HG02678 (cell line): ENCODE data around the gene PIP4K2B.

Source experiments
- ATAC-seq: cut with Tn5 transposase; IDR thresholded peaks from one replicate; pipeline ENCODE4 v1.9.1; 2021; ENCODE audit warnings: mild to moderate bottlenecking, moderate library complexity; ENCODE audit not compliant: unreplicated experiment

The PIP4K2B gene

DNA sequence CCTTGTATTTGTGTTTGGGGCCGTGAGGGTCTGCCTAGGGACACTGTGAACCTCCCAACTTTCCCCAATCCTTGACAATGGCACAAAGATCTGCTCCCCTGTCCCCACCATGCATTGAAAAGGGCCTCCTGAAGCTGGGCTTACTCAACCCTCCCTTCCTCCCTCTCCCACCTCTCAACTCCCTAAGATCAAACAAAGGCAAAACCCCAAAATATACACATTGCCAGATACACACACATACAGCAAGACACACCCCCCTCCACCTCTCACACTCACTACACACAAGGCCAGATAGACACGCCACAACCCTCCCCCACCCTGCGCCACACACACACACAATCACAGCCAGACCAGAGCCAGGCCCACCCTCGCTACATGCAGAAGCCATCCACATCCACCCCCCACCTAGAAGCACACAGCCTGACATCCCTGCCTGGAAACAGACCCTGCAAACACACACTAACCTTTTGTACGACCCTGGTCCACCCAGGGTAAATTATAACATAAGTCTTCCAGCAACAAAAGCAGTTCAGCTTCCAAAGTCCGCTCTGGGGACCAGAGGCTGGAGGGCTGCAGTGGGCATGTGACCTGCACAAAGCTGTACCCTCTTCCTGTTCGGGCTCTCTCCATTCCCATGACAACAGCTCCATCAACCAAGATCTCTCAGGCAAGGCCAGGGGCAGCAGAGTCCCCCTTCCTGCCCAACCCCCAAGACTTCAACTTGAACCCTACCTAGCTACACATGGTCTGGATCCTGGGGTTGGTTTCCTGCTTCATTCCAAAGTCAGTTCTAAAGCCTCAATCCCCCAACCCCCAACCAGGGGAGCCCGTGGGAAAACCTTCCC is 53.1 kb downstream of the PIP4K2B start:
- ATAC-seq: no peak

DNA sequence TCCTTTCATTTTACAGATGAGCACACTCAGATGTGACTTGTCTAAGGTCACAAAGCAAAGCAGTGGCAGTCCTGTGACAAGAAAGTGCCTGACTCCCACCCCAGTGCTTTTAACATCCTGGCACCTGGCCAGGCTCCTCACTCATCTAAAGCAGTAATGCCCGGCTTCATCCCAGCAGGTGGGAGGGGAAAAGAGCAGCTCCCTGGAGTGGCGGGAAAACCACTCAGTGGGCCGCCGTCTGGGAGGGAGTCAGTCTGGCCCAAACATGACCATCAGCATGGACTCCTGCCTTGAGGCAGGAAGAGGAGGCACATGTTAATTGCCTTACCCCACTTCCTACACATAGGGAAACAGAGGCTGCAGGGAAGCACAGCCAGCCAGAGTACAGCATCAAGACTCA is 53.8 kb downstream of the PIP4K2B start:
- no peak for ATAC-seq

DNA sequence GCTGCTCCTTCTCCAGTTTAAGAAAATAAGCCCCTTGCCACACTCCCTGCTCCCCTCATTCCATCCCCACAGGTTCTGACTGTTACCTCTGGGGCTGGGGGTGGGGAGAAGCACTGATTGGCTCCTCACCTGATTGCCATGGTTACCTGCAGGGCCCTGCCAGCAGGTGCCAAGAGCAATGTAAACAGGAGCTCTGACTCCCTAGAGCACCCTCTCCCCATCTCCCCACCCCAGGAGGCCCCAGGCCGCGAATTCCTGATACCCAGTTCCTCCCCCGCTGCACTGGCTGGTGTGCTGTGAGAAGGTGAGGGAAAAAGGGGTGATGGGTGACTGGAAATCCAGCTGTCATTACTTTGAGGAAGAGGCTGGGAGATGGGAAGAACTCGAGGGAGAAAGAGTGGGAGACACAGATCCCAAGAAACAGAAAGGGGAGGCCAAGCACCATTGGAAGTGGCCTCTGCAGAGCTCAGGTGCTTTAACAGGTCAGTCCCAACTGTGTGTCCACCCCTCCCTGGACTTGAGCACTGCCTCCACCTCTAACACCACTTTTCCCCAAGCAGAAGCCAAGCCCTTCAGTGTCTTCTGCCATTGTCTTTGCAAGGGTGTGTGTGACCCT is 55.7 kb downstream of the PIP4K2B start:
- no peak for ATAC-seq

DNA sequence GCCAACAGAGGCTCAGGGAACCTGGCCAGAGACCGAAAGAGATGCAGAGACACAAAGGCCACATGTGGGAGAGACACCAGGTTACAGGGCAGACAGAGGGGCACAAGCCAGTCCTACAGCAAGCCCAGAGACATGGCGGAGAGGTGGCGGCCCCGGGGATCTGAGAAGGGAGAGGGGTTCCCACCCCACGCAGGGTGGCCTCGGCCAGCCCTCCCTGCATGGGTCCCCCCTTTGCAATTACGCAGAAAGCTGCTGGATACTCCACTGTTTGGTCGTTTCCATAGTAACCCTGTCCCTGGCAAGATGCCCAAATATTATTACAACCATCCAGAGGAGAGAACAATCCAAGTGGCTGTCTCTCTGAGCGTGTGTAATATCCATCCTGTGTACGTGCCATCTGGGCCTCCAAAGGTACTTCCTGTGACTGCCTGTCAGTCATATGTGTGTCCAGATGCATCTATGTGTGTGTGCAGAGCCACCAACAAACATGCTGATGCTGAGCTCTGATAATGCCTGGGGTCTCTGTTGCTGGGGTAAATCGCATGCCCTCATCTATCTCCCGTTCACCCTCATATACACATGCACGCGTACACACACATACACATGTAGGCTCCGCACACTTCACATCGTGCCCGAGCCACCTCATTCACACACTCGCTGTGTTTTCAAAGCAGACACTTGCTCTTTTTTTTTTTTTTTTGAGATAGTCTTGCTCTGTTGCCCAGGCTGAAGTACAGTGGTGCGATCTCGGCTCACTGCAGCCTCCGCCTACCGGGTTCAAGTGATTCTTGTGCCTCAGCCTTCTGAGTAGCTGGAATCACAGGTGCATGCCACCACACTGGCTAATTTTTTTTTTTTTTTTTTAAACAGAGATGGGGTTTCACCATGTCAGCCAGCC is 56.7 kb downstream of the PIP4K2B start:
- no peak for ATAC-seq

DNA sequence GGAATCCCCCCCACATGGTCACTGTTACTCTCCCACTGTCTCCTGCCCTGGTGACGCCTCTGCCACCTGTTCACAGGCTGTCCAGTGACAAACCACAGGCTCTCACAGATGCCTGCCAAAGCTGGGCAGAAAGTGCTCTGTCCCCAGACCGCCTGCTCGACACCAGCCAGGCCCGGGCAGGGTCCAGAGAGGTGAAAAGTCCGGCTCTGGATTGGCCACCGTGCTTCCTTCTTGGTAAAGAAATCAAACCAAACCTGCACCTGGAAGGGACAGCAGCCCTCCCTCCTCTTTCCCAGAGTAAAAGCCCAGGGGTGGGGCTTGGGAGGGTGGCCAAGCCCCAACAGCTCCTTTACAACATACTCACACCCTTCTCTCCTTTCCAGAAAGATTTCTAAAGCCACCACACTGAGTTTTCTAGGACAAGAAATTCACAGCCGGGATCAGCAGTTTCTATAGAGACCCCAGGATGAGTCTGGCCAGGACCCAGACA is 57.4 kb downstream of the PIP4K2B start:
- no peak for ATAC-seq

DNA sequence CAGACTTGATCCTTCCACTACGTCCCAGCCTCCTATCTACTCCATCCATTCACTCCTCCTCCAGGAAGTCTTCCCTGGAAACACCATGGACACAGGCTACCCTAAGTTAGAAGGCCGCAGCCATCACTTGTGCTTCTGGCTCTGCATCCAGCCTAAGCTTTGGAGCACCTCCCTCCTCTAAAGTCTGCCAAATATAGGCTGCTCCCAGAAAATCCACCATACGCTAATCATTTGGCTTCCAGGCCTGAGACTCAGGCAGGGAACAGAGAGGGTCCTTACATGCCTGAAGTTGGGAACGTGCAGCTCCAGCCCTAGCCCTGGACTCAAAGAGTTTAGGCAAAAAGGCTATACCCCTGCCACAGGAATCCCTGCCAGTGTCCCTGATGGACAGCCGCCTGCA is 57.9 kb downstream of the PIP4K2B start:
- no peak for ATAC-seq

DNA sequence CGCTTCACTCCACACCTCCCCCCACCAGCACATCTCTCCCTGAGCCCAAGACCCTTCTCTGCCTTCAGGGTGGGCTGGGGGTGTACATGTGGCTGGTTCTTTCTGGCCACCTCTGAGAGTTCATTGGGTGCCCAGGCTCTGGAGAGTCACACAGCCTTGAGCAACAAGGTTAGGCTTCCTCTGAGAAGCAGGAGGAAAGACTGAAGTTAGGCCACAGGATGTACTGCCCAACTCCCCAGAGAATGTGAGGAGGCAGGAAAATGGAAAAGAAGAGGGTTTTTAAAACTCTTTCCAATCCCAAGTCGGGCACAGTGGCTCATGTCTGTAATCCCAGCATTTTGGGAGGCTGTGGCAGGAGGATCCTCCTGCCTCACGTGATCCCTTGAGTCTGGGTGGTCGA is 58.5 kb downstream of the PIP4K2B start:
- ATAC-seq: no peak

DNA sequence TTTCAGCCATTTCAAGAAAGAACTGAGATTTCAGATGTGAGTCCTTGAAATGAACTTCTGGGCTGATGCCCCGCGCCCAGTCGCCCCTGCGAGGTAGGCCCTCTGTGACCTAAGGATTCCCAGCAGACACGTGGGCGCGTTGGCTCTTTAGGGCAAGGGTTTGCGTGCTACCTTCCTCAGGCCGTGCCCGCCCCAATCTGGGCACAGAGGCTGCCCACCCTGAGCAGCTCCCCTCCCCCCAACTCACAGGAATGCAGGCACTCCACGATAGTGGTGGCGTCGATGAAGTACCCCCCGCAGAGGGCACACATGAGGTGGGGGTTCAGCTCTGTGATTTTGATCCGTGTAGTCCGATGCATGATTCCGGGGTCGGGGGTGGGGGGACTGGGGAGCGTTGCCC is 59.3 kb downstream of the PIP4K2B start:
- no peak for ATAC-seq

DNA sequence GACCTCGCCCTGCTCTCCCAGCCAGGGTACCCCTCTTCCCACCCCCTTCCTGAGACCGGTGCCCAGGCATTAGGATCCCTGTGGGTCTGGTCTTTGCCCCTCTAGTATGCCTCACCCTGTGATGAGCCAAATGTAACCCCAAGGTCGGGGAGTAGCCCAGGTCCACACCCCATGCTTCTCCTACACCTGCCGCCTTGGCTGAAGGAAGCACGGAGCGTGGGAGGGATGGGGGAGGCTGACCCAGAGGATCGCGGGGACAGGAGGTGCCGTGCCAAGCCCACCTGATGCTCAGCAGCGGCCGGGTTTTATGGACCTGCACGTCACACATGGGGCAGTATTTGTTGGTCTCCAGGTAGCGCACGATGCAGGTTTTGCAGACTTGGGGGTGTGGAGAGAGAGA is 60.1 kb downstream of the PIP4K2B start:
- ATAC-seq: no peak

DNA sequence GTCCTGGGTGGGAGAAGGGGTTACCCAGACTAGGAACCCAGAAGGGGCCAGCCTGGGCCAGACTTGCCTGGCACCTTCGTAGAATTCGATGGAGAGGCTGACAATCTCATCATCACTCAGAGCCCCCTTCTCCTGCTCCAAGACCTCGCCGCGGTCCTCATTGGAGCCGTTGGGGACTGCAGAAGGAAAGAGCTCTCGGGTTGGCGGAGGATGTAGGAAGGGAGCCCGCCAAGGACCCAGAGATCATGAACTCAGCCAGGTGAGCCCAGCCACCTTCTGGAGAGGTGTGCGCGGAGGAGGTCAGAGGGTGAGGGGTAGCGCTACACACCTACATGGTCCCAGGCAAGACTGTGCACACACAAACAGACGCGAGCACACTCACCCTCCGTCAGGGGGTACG is 60.7 kb downstream of the PIP4K2B start:
- ATAC-seq: no peak

DNA sequence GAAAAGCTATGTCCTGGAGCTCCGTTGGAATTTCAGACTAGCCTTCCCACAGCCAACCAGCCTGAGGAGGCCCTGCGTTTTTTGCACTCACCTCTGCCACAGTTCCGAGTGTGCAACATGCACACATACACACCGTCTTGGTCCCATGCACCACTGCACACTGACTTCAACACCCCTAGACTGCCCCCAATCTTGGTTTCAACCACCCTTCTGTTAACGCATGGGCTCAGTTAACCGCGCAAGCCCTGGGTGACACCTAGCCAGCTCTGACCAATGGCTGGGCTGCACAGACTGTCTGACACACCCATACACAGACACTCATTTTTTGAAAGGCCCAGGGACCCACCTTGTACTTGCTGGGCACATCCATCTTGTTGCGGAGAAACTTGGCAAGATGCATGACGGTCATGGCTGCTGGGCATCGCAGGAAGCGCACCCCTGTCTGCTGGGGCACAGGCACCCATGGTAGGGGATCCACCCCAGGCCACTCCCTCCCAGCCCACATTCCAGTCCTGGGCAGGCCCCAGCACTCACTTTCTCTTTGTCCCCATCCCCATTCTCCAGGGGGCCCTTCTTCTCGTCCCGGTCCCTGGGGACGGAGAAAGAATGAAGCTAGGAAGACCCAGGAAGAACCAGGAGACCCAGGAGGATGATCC is 61.2 kb downstream of the PIP4K2B start:
- no peak for ATAC-seq

DNA sequence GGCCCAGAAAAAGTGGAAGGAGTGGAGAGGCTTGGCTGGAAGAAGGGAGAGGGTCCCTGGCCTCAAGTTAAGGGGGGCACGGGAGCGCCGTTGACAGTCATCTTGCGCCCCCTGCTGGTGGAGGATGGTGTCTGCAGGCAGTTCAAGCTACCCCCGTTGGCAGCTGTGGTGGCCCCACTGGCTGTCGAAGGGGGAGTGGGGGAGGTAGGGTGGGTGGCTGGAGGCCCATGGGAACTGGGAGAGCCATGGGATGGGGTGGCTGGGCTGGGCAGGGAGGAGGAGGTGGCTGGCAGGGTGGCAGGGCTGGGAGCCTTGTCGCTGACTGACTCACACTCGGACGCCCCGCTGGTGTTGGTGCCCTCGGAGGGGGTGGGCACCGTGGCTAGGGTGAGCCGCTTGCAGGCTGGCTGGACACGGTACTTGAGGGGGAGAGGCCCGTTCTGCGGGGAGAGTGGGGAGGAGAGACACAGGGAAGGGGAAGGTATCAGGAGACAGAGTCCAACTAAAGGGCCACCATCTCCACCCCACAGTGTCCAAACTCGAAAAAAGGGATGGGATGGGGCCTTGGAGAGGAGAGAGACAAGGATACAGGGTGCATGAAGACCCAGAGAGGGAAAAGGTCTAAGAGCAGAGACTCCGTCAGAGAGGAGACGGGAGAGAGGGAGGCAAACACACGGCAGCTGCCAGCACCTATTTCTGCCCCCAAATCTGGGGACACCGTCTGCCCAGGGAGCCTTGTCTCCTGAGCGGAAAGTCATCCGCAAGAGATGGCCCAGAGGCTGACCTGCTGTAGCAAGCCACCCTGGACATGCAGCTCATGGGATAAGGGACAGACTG is 64.0 kb downstream of the PIP4K2B start:
- no peak for ATAC-seq

DNA sequence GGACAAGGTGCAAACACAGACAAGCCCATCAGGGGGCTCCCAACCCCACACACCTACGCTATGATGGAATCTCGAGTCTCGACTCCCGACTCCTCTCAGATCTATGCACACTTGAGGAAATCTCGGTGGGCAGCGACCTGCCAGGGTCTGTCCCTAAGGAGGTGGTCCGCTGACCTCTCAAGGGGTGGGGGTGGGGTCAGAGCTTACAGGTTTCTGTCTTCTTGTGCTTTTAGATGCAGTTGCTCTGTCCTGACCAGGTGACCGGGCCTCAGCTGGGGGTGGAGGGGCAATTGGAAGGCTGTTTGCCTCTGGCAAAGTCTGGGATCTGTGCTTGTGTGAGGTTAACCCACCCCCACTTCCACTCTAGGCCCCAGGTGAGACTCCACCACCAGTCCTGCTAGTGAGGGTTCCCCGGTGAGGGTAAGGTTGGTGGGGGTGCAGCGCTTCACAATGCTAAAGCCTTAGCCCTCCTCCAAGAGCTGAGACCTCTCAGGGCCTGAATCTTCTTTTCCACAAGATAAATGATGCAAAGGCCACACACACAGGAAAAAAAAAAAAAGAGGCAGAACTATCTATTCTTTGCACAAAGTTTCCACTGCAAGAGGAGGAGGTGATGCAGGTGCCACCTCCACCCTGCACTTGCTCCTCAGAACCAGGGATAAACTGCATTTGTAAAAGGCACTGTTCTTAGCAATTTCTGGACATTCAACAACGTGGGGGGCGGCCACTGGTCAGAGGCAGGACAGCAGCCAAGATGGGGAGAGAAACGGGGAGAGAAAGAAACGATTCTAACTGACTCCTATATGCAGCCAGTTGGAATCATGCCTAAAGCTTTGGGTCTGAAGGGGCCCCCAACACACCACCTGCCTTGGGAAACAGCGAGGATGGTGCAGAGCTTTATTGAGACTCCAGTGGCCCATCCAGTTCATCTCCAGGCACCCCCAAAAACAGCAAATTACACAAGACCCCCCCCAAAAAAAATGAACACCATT is 65.1 kb downstream of the PIP4K2B start:
- ATAC-seq: no peak

DNA sequence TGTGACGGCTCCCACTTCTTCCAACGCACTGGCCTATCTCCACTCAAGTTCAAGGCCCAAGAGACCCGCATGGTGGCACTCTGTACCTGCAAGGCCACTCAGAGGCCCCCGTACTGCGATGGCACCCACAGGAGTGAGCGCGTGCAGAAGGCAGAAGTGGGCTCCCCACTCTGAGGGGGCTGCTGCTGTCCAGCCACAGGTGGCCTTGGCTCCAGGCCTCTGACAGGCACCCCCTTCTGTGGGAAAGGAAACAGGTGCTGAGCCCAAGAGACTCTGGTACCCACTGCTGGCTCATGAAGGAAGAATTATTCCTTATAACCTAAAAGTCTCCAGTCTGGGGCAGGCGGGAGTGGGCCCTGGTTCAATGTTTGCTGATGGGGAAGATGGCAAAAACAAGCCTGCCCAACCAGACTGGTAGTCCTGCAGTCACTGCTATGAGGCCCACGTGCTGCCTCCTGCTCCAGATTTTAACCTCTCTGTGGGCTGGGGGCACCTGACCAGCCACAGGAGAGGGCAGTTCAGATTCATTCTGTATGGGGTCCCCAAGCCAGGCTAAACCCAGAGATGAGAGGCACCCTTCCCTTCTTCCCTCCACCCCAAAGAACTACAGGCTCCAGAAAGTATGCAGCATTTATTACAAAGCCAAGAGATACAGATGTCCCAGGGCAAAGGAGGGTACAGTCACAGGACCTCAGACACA is 65.9 kb downstream of the PIP4K2B start:
- no peak for ATAC-seq

DNA sequence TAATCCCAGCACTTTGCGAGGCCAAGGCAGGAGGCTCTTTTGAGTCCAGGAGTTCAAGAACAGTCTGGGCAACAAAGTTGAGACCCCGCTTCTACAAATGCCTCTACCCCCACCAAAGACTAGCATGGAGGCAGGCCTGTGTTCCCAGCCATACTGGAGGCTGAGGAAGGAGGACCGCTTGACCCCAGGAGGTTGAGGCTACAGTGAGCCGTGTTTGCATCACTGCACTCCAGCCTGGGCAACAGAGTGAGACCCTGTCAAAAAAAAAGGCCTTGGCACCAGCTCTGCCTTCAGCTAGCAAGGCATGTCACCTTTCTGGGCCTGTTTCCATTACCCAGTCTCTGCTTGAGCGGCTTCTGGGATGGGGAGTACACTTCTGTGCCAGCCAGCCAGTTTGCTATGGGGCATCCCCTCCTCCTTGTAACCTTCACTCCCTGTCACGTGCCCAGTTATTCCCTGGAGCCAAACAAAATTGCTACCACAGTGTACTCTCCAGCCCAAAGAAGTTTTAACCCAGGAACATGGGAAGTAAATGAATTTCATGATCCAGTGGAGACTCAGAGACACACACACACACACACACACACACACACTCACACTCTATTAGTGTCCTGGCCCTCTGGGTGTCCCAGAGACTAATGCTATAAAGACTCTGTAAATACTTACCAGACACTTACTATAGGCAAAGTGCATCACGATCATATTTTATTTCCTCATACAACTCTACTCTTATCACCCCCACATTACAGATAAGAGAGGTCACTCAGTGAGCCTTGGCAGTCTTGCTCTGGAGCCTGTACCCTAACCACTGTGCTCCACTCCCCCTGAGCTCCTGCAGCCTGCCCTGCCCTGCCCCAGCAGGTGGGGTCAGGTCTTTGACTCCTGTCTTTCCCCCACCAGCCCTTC is 66.7 kb downstream of the PIP4K2B start:
- ATAC-seq: no peak

DNA sequence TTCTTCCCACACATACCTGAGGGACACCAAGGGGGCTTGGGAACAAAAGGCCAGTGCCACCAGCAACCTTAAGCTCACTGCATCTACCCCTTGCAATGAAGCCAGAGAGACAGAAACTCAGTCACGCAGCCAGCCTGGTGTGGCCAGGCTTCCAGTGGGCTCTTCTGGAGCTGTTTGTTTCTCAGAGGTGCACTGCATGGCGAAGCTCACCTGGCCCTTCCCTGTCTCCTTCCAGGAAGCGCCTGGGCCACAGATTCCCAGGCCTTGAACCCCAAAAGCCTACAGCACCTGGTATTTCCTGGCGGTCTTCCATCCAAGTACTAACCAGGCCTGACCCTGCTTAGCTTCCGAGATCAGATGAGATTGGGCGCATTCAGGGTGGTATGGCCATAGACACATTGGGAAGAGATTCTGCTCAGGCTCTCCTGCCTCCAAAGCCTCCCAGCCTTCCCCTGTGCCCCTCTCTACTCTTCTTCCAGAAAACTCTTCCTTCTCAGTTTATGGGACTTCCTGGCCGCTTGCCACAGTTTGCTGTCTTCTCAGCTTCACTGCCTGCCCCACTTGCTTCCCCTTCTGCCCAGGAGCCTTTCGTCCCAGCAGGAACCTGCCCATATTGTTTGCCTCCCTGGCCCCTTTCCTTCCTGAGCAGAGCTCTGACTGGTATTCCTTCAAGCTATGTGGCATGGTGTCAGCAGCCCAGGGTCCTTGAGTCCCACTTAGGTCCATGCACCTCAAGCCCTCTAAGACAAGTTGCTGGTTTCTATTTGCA is 67.6 kb downstream of the PIP4K2B start:
- no peak for ATAC-seq
